Measurements from ENCODE around the gene TK1.
A peak's percentile ranks its signal among the peaks of the same experiment; 100 is the strongest.

TK1 gene

DNA sequence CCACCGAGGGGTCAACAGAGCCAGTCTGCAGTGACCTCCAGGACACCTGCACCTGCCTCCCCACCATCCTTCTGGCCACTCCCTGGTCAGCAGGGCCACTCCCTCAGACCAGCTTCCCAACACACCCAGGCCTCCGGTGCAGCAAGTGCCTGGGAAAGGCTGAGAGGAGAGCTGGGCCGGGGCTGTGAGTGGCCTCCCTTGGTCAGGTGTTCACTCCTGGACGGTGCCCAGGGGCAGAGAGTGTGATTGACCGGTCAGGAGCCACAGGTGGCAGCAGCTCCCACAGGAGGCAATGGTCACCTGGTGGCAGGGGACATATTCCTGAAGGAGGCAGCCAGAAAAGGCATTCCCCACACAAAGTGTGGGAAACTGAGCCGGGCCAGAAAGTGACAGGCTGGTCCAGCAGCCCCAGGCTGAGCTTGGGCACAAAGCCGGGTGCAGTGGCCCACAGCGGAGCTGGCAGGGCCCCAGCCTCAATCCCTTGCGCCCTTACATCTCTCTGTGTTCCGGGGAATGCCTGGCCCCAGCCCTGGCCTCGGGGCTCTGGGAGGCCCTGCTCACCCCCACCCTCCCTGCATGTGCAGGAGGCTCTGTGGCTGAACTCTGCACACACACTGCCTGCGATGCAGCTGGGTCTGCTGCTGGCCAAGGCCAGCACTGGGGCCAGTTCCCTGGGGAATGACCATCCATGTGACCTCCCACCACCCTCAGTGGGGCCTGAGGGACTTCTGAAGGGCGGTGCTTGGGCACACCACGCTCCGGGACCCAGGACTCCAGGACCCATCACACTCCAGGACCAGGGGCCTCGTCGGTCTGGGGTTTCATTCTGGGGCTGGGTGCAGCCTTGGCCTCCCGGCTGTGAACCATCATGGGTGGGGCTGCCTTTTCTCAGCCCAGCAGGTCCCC is 41.9 kb downstream of the TK1 start:
- Mint-ChIP-seq H3K4me3 (no peak overlapping the region), H3K27ac (no peak overlapping the region), H3K4me1 (peaks cover 43% of the 10 kb centered on the region), H3K27me3 (ENCODE audit: low read depth, poor library complexity) (peaks cover 7% of the 10 kb centered on the region), H3K36me3 (ENCODE audit: low read depth) (no peaks in the 10 kb centered on the region), H3K9me3 (no peaks in the 10 kb centered on the region)
- DNase-seq = no peak
- no peak for TF ChIP-seq CTCF (IDR thresholded peaks at IDR 0.05)

DNA sequence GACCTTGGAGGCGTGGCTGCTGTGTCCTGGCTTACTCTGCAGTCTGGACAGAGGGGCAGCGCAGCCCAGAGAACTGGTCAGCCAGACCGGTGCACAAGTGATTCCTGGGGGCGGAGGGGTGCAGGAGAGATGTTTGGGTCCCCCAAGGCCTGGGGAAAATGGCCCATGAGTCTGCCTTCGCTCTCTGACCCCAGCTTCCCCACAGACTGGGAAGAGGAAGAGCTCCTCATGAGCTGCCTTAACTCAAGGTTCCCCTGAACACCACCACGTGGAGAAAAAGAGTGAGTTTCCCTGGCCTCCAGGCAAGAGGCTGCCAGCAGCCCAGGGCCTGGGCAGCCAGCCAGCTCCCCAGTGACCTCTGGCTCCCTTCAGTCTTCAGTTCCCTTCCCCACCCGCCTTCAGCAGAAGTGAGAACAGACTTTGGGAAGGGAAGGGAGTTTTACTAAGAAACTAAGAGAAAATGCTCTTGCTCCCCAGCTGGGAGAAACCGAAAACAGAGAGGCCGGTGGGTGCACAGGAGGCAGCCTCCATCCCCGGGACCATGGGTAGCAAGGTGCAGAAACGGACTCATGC is 42.6 kb downstream of the TK1 start:
- no peak overlapping the region for H3K4me3 Mint-ChIP-seq
- no peaks in the 10 kb centered on the region for H3K36me3 Mint-ChIP-seq (ENCODE audit: low read depth)
- DNase-seq = no peak
- no peak overlapping the region for H3K27ac Mint-ChIP-seq
- H3K4me1 Mint-ChIP-seq = peaks cover 44% of the 10 kb centered on the region
- peaks cover 9% of the 10 kb centered on the region for H3K27me3 Mint-ChIP-seq (ENCODE audit: low read depth, poor library complexity)
- no peak for TF ChIP-seq CTCF (IDR thresholded peaks at IDR 0.05)
- no peaks in the 10 kb centered on the region for H3K9me3 Mint-ChIP-seq

- peak overlapping the region; percentile 83 for H3K27ac Mint-ChIP-seq
- peaks cover 45% of the 10 kb centered on the region for H3K4me1 Mint-ChIP-seq
- no peak for TF ChIP-seq CTCF (IDR thresholded peaks at IDR 0.05)
- no peak overlapping the region for H3K4me3 Mint-ChIP-seq
- DNase-seq = no peak
- H3K9me3 Mint-ChIP-seq = no peaks in the 10 kb centered on the region
- no peaks in the 10 kb centered on the region for H3K36me3 Mint-ChIP-seq (ENCODE audit: low read depth)
- H3K27me3 Mint-ChIP-seq (ENCODE audit: low read depth, poor library complexity) = peaks cover 9% of the 10 kb centered on the region
Measured at GRCh38 chr17:78143214-78144146, 43.4 kb downstream of the TK1 start.

GRCh38 chr17:78142119-78142861 is 44.6 kb downstream of the TK1 start:
- peaks cover 42% of the 10 kb centered on the region for H3K4me1 Mint-ChIP-seq
- peaks cover 9% of the 10 kb centered on the region for H3K27me3 Mint-ChIP-seq (ENCODE audit: low read depth, poor library complexity)
- H3K4me3 Mint-ChIP-seq = no peak overlapping the region
- H3K27ac Mint-ChIP-seq = no peak overlapping the region
- no peaks in the 10 kb centered on the region for H3K9me3 Mint-ChIP-seq
- no peak for TF ChIP-seq CTCF (IDR thresholded peaks at IDR 0.05)
- DNase-seq = no peak
- no peaks in the 10 kb centered on the region for H3K36me3 Mint-ChIP-seq (ENCODE audit: low read depth)

DNA sequence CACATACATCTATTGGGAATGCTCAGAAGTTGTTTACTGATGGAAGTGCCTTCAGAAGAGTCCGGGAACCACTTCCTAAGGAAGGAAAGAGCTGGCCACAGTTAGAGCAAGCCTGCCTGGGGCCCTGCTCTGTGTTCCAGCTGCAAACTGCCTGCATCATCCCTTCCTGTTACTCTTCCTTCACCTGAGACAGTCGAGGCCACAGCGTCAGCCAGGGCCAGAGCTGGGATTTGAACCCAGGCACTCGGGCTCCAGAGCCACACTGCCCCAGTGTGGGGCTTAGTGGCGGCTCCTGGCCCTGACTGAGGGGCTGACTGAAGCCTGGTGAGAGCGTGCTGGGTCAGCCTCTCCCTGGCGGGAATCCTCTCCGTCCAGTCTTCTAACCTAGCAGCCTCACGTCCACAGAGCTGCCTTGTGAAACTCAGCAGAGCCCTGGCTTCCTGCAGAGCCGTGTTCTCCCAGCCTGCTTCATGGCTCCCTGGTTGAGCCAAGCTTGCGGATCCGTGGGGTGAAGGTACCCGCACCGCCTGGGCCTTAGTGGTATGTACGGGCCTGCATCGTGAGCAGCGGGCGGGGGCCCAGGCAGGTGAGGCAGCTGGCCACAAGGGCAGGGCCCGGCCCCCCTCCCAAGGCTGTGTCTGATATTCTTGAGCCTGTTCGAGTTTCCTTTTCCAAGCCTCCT is 45.3 kb downstream of the TK1 start:
- Mint-ChIP-seq H3K4me1 (peaks cover 42% of the 10 kb centered on the region), H3K9me3 (no peaks in the 10 kb centered on the region), H3K27me3 (ENCODE audit: low read depth, poor library complexity) (peaks cover 9% of the 10 kb centered on the region), H3K4me3 (no peak overlapping the region), H3K36me3 (ENCODE audit: low read depth) (no peaks in the 10 kb centered on the region), H3K27ac (no peak overlapping the region)
- no peak for DNase-seq
- TF ChIP-seq CTCF (IDR thresholded peaks at IDR 0.05) = no peak
